OCI-LY1 (cell line): ENCODE data around the gene EMX1.
"Not testable (repeated sequence)": the region's sequence is repeated elsewhere in the genome, so short reads cannot be mapped to it uniquely, and the experiment has no call there.

Source experiments
- H2AFZ ChIP-seq: fragments of 200-600 bp; sonication (generic), shearing (Covaris generic); 2 replicates; pipeline ENCODE4 v1.6.0; 2014; ENCODE audit warnings: antibody characterized with exemption, mild to moderate bottlenecking, low read length
- H3F3A ChIP-seq: fragments of 200-600 bp; sonication (generic), shearing (Covaris generic); 2 replicates; pipeline ENCODE4 v1.6.0; 2014; ENCODE audit warnings: mild to moderate bottlenecking, antibody characterized with exemption, low read length, moderate library complexity; ENCODE audit not compliant: insufficient read depth
- H3K27ac ChIP-seq: fragments of 200-600 bp; sonication (generic); 2 replicates; pipeline ENCODE4 v1.5.1; 2014; ENCODE audit warnings: low read length, mixed run types, mild to moderate bottlenecking, low read depth; ENCODE audit not compliant: poor library complexity, severe bottlenecking
- H3K27me3 ChIP-seq: fragments of 200-600 bp; sonication (generic); 2 replicates; pipeline ENCODE4 v1.6.0; 2014; ENCODE audit warnings: antibody characterized with exemption, mild to moderate bottlenecking, low read length, moderate library complexity; ENCODE audit not compliant: insufficient read depth
- H3K36me3 ChIP-seq: fragments of 200-600 bp; sonication (generic); 2 replicates; pipeline ENCODE4 v1.6.1; 2014; ENCODE audit warnings: mild to moderate bottlenecking, antibody characterized with exemption, low read length, moderate library complexity, mixed read lengths; ENCODE audit not compliant: insufficient read depth
- H3K4me1 ChIP-seq: fragments of 200-600 bp; sonication (generic); 2 replicates; pipeline ENCODE4 v1.5.1; 2014; ENCODE audit warnings: mild to moderate bottlenecking, low read length, moderate library complexity; ENCODE audit not compliant: insufficient read depth, severe bottlenecking
- H3K4me2 ChIP-seq: fragments of 200-600 bp; sonication (generic), shearing (Covaris generic); 2 replicates; pipeline ENCODE4 v1.6.1; 2014; ENCODE audit warnings: low read length
- H3K4me3 ChIP-seq: fragments of 200-600 bp; sonication (generic); 2 replicates; pipeline ENCODE4 v1.5.1; 2014; ENCODE audit warnings: low read length, low read depth, mild to moderate bottlenecking, mixed read lengths; ENCODE audit not compliant: poor library complexity, severe bottlenecking
- H3K79me2 ChIP-seq: fragments of 200-600 bp; shearing (Covaris generic); 2 replicates; pipeline ENCODE4 v1.6.1; 2016; ENCODE audit warnings: mixed run types, low read length, mixed read lengths; ENCODE audit not compliant: insufficient read depth
- H3K9ac ChIP-seq: fragments of 200-600 bp; sonication (generic), shearing (Covaris generic); 2 replicates; pipeline ENCODE4 v1.6.1; 2014; ENCODE audit warnings: mild to moderate bottlenecking, low read length, mixed read lengths
- H3K9me2 ChIP-seq: fragments of 200-600 bp; sonication (generic), shearing (Covaris generic); 2 replicates; pipeline ENCODE4 v1.6.1; 2014; ENCODE audit warnings: low read depth, mild to moderate bottlenecking, low read length, mixed read lengths
- H3K9me3 ChIP-seq: fragments of 200-600 bp; shearing (Covaris generic); 2 replicates; pipeline ENCODE4 v1.6.1; 2014; ENCODE audit warnings: low read length, mixed read lengths
- H4K20me1 ChIP-seq: fragments of 200-600 bp; sonication (generic), shearing (Covaris generic); 2 replicates; pipeline ENCODE4 v1.6.0; 2016; ENCODE audit warnings: mild to moderate bottlenecking, low read length; ENCODE audit not compliant: insufficient read depth
- CTCF ChIP-seq: fragments of 200-600 bp; sonication (generic), shearing (Covaris generic); IDR thresholded peaks from 2 replicates; pipeline ENCODE4 v1.5.1; 2017; ENCODE audit warnings: mild to moderate bottlenecking, antibody characterized with exemption, low read length, moderate library complexity, mixed read lengths
- EZH2 ChIP-seq: fragments of 200-600 bp; sonication (generic), shearing (Covaris generic); IDR thresholded peaks from 2 replicates; pipeline ENCODE4 v1.8.0; 2017; ENCODE audit warnings: borderline replicate concordance, mixed run types, mild to moderate bottlenecking, antibody characterized with exemption, low read length, moderate library complexity, mixed read lengths

EMX1 gene

GRCh38 chr2:72900191-72900825 is 17.0 kb upstream of the EMX1 start:
- H2AFZ ChIP-seq, result no peak overlapping the region
- no peaks in the 10 kb centered on the region for H3K9me3 ChIP-seq
- no peaks in the 10 kb centered on the region for H3K9me2 ChIP-seq
- H4K20me1 ChIP-seq, result no peaks in the 10 kb centered on the region
- H3K27me3 ChIP-seq, result no peaks in the 10 kb centered on the region; the same call in 1 of the 2 replicates
- TF ChIP-seq EZH2, result no peak
- TF ChIP-seq CTCF, result no peak
- H3K27ac ChIP-seq, result no peak overlapping the region
- no peaks in the 10 kb centered on the region for H3K79me2 ChIP-seq
- no peak overlapping the region for H3K4me3 ChIP-seq
- H3K36me3 ChIP-seq, result no peaks in the 10 kb centered on the region
- no peak overlapping the region for H3K9ac ChIP-seq
- H3K4me2 ChIP-seq, result no peak overlapping the region
- no peaks in the 10 kb centered on the region for H3K4me1 ChIP-seq
- no peaks in the 10 kb centered on the region for H3F3A ChIP-seq

- no peak for TF ChIP-seq EZH2
- no peaks in the 10 kb centered on the region for H3F3A ChIP-seq
- no peak overlapping the region for H3K9ac ChIP-seq
- no peaks in the 10 kb centered on the region; the same call in 1 of the 2 replicates for H3K27me3 ChIP-seq
- H3K27ac ChIP-seq, result no peak overlapping the region
- no peaks in the 10 kb centered on the region for H3K79me2 ChIP-seq
- no peaks in the 10 kb centered on the region for H3K9me2 ChIP-seq
- no peaks in the 10 kb centered on the region for H3K36me3 ChIP-seq
- H3K4me2 ChIP-seq, result no peak overlapping the region
- H3K4me3 ChIP-seq, result no peak overlapping the region
- H2AFZ ChIP-seq, result no peak overlapping the region
- H3K4me1 ChIP-seq, result no peaks in the 10 kb centered on the region
- H4K20me1 ChIP-seq, result no peaks in the 10 kb centered on the region
- no peaks in the 10 kb centered on the region for H3K9me3 ChIP-seq
These were observed 15.9 kb upstream of the EMX1 start for GRCh38 chr2:72901426-72901825.

GRCh38 chr2:72907369-72907768 is 9.9 kb upstream of the EMX1 start:
- H3K9ac ChIP-seq, H4K20me1 ChIP-seq, H3K9me3 ChIP-seq, H3K4me3 ChIP-seq, H3K27me3 ChIP-seq, H3K4me2 ChIP-seq, H3K36me3 ChIP-seq, H3F3A ChIP-seq, H3K27ac ChIP-seq, H3K79me2 ChIP-seq, H2AFZ ChIP-seq, H3K4me1 ChIP-seq, H3K9me2 ChIP-seq: not testable (repeated sequence)

GRCh38 chr2:72908741-72909140 is 8.6 kb upstream of the EMX1 start:
- Histone ChIP-seq H3K4me2 (no peak overlapping the region), H3K4me1 (no peaks in the 10 kb centered on the region), H2AFZ (no peak overlapping the region), H3K9me3 (no peaks in the 10 kb centered on the region), H3F3A (no peaks in the 10 kb centered on the region), H3K79me2 (no peaks in the 10 kb centered on the region), H3K4me3 (no peak overlapping the region), H4K20me1 (no peaks in the 10 kb centered on the region), H3K36me3 (no peaks in the 10 kb centered on the region), H3K27me3 (no peaks in the 10 kb centered on the region), H3K9ac (no peak overlapping the region), H3K27ac (no peak overlapping the region), H3K9me2 (no peaks in the 10 kb centered on the region)
- TF ChIP-seq EZH2 (no peak), CTCF (no peak)
